Measurements from ENCODE around the gene CXCL13. TPM values are rescaled to one million over a fixed set of nuclear protein-coding genes. Genes with fewer than 3 reads are reported as not detected.
"Not testable (repeated sequence)": the region's sequence is repeated elsewhere in the genome, so short reads cannot be mapped to it uniquely, and the experiment has no call there.

The CXCL13 gene
- total RNA-seq, 1 donor = not detected

- no peak overlapping the region for H3K4me3 ChIP-seq (ENCODE audit: low read depth, low read length)
- TF ChIP-seq, protein P1, sequence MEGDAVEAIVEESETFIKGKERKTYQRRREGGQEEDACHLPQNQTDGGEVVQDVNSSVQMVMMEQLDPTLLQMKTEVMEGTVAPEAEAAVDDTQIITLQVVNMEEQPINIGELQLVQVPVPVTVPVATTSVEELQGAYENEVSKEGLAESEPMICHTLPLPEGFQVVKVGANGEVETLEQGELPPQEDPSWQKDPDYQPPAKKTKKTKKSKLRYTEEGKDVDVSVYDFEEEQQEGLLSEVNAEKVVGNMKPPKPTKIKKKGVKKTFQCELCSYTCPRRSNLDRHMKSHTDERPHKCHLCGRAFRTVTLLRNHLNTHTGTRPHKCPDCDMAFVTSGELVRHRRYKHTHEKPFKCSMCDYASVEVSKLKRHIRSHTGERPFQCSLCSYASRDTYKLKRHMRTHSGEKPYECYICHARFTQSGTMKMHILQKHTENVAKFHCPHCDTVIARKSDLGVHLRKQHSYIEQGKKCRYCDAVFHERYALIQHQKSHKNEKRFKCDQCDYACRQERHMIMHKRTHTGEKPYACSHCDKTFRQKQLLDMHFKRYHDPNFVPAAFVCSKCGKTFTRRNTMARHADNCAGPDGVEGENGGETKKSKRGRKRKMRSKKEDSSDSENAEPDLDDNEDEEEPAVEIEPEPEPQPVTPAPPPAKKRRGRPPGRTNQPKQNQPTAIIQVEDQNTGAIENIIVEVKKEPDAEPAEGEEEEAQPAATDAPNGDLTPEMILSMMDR (IDR thresholded peaks at IDR 0.05; ENCODE audit: insufficient read depth, low read length) = no peak
- DNase-seq (ENCODE audit: low read depth) = no peak
These were observed 47.6 kb downstream of the CXCL13 start for GRCh38 chr4:77653162-77653758.

GRCh38 chr4:77660318-77660717, 54.7 kb downstream of the CXCL13 start:
- DNase-seq (ENCODE audit: low read depth) = not testable (repeated sequence)

More at GRCh38 chr4:77660318-77660717, 54.7 kb downstream of the CXCL13 start:
- H3K4me3 ChIP-seq (ENCODE audit: low read depth, low read length) = not testable (repeated sequence)

Other genes starting within 250 kb of the CXCL13 start
- gene CNOT6L, start 213.5 kb downstream of the CXCL13 start, total RNA-seq (ENCODE audit: low replicate concordance) = 16.4 and 22.2 TPM in 2 replicates